Measurements from ENCODE around the gene HDDC2. TPM values are rescaled to one million over a fixed set of nuclear protein-coding genes. Genes with fewer than 3 reads are reported as not detected.

HDDC2 gene
- total RNA-seq, 1 experiment from 2014 or later: 95.6 TPM

DNA sequence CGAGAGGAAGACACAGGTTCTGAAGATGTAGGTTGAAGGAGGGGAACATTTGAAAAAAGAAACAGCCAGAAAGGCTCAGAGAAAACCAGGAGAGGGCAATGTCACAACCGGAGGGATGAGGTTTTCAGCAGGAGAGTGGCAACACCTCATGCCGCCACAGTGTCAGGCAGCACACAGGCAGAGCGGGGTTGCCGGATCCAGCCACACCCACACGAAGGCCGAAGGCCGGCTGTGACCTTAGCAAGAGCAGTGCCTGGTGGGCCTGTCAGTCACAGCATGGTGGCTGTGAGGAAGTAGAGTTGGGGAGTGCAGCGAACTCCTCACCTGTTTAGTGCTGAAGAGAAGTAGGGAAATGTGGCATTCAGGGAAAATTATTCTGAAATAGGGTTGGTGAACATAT is 14.0 kb downstream of the HDDC2 start:
- POLR2A ChIA-PET: no interaction called here
- ATAC-seq: no peak
- H4K20me1 ChIP-seq (ENCODE audit: insufficient read depth): no peaks in the 10 kb centered on the region
- no peak for DNase-seq (ENCODE audit: low read depth, low spot score)
- intact Hi-C loops (cut with micrococcal nuclease): no loop called here
- H3K4me1 ChIP-seq (ENCODE audit: control insufficient read depth in 1 of 2, insufficient read depth in 2 of 2, low read length in 2 of 2): no peaks in the 10 kb centered on the region
- BruUV-seq (replicated peaks): no TSS peak
- RAD21 ChIA-PET (ENCODE audit: low non-redundant PET in 1 of 2, low total read pairs in 2 of 2, uncharacterized antibody in 2 of 2, unreplicated experiment in 2 of 2): no interaction called here
- H3K27ac ChIP-seq (ENCODE audit: low read depth, low read length): no peak overlapping the region
- CTCF ChIA-PET: no interaction called here
- H2AFZ ChIP-seq (ENCODE audit: low read depth, low read length, poor library complexity, severe bottlenecking): no peak overlapping the region
- TF ChIP-seq FOSL1 (IDR thresholded peaks at IDR 0.05; ENCODE audit: low read depth) (no peak), EGR1 (IDR thresholded peaks at IDR 0.05; ENCODE audit: low read depth) (no peak), POLR2AphosphoS5 (IDR thresholded peaks at IDR 0.05; ENCODE audit: low read depth, low read length) (no peak), SP1 (IDR thresholded peaks at IDR 0.05; ENCODE audit: low read depth) (no peak), ZNF274 (IDR thresholded peaks at IDR 0.05; ENCODE audit: low read depth, low read length) (no peak), SRF (IDR thresholded peaks at IDR 0.05; ENCODE audit: low read depth) (no peak), CBX3 (IDR thresholded peaks at IDR 0.05; ENCODE audit: low read depth) (no peak), RAD21 (IDR thresholded peaks at IDR 0.05; ENCODE audit: low read depth) (no peak), ZFX (IDR thresholded peaks at IDR 0.05) (no peak)
- TF ChIP-seq, protein P1, sequence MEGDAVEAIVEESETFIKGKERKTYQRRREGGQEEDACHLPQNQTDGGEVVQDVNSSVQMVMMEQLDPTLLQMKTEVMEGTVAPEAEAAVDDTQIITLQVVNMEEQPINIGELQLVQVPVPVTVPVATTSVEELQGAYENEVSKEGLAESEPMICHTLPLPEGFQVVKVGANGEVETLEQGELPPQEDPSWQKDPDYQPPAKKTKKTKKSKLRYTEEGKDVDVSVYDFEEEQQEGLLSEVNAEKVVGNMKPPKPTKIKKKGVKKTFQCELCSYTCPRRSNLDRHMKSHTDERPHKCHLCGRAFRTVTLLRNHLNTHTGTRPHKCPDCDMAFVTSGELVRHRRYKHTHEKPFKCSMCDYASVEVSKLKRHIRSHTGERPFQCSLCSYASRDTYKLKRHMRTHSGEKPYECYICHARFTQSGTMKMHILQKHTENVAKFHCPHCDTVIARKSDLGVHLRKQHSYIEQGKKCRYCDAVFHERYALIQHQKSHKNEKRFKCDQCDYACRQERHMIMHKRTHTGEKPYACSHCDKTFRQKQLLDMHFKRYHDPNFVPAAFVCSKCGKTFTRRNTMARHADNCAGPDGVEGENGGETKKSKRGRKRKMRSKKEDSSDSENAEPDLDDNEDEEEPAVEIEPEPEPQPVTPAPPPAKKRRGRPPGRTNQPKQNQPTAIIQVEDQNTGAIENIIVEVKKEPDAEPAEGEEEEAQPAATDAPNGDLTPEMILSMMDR (IDR thresholded peaks at IDR 0.05 in 2 of 3, conservative IDR thresholded peaks at IDR 0.05 in 1 of 3; ENCODE audit: borderline replicate concordance in 1 of 3, insufficient read depth in 1 of 3, low read depth in 2 of 3, low read length in 2 of 3): no peak
- TF ChIP-seq, protein P2, sequence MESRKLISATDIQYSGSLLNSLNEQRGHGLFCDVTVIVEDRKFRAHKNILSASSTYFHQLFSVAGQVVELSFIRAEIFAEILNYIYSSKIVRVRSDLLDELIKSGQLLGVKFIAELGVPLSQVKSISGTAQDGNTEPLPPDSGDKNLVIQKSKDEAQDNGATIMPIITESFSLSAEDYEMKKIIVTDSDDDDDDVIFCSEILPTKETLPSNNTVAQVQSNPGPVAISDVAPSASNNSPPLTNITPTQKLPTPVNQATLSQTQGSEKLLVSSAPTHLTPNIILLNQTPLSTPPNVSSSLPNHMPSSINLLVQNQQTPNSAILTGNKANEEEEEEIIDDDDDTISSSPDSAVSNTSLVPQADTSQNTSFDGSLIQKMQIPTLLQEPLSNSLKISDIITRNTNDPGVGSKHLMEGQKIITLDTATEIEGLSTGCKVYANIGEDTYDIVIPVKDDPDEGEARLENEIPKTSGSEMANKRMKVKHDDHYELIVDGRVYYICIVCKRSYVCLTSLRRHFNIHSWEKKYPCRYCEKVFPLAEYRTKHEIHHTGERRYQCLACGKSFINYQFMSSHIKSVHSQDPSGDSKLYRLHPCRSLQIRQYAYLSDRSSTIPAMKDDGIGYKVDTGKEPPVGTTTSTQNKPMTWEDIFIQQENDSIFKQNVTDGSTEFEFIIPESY (IDR thresholded peaks at IDR 0.05; ENCODE audit: extremely low read depth, insufficient replicate concordance, low read length): no peak
- no peak overlapping the region for H3K4me3 ChIP-seq (replicated peaks in 1 of 2; ENCODE audit: low read depth in 1 of 2, low read length in 2 of 2)
- H3K9me2 ChIP-seq (ENCODE audit: insufficient read depth): no peaks in the 10 kb centered on the region
- no peak overlapping the region for H3K9ac ChIP-seq (ENCODE audit: low read length)
- H3K9me3 ChIP-seq (ENCODE audit: control insufficient read depth in 1 of 2, insufficient read depth in 1 of 2, low read depth in 1 of 2, low read length in 2 of 2): no peaks in the 10 kb centered on the region
- H3K4me2 ChIP-seq (ENCODE audit: low read length): no peak overlapping the region
- no peaks in the 10 kb centered on the region for H3K27me3 ChIP-seq (ENCODE audit: insufficient read depth, low read length)
- H3K36me3 ChIP-seq (ENCODE audit: control insufficient read depth in 1 of 2, insufficient read depth in 2 of 2, low read length in 2 of 2): peaks cover 9 to 47% of the 10 kb centered on the region in 2 experiments; a peak in 3 of 4 replicates
- H3K79me2 ChIP-seq (ENCODE audit: insufficient read depth, low read length): peaks cover 46% of the 10 kb centered on the region

All from HCT116 (cell line).